DMS153 treated with DMSO at 0.1 percent for 48 hours (cell line): ENCODE measurements around the gene ATP2B2.

Experiments
- DNase-seq: peaks from one replicate; lab custom pipeline; 2025; ENCODE audit not compliant: unreplicated experiment; lab: John Stamatoyannopoulos, UW

Gene ATP2B2

DNA sequence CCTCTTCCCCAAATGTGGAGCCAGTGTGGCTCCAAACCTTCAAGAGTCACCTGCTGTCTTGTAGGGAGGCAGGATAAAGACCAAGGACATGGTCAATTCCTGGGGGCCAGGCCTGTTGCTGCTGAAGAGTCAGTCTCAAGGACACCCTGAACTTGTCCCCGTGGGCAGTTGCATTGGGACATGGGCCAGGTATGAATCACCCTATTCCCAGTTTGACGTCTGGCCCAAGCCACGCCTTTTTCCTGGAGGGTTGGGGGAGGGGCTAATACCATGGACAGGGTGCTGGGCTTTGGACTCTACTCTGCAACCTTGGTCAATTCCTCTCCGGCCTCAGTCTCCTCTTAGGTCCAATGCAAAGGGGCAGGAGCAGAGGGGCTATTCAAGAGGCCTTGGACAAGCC lies 10.4 kb downstream of the ATP2B2 start:
- DNase-seq = no peak

DNA sequence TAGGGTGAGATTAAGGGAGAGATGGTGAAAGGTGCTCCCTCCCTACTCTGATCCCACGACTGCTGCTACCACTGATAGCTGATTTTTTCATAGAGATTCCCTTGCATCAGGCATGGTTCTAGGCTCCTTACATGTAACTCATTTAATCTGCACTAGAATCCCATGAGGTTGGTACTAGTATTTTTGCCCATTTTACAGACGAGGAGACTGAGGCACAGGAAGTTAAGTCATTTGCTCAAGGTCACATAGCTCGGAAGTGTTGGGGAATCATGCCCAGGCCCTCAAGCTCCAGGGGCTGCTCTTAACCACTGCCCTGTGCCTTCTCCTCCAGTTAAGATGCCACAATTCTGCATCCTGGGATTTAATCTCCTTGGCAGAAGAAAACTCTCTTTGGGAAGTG lies 11.2 kb downstream of the ATP2B2 start:
- DNase-seq = no peak

DNA sequence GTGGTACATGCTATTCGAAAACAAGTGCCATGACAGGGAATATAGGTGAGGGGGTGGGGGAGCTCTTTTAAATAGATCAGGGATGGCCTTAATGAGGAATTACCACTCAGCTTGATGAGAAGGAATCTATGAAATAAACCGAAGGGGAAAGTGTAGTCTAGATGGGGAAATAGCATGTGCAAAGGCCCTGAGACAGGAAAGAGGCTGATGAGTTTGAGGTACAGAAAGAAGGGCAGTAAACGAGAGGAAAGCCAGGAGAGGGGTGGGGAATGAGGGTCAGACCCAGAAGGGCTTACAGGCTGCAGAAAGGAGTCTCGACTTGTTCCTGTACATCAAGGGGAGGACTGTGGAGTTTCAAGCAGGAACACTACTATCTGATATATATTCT lies 12.2 kb downstream of the ATP2B2 start:
- no peak for DNase-seq

DNA sequence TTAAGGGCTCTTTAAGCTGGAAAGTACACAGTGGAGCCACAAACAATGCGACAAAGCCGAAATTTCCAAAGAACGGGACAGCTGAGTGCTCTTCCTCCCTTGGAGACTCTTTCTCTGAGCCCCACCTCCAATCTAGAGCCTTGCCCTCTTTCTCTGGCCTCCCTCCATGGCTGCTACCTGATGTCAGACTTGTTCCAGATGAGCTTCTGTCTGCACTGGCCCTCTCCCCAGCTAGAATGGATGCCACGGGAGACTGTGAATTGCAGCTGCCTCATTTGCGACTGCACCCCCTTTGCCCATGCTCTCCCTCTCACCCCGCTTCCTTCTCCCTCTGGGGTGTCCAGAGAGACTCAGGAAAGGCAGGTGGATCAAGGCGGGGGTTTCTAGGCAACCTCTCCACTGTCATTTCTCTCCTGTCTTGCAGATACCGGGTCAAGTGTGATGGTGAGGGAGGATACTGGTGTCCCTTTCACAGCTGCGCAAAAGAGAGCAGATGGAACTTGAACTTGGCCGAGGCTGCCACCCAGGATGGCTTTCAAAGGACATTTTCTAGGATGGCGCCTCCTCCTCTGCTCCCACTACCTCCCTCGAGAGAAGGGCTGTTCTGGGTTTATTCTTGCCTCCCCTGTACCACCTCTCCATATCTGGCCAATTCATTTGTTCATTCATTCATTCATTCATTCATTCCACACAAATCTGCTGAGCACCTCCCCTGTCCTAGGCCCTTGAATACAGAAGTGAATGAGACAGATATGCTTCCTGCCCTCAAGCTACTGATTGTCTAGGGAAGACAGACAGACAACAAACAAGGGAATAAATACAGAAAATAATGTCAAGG lies 12.8 kb downstream of the ATP2B2 start:
- DNase-seq = no peak

DNA sequence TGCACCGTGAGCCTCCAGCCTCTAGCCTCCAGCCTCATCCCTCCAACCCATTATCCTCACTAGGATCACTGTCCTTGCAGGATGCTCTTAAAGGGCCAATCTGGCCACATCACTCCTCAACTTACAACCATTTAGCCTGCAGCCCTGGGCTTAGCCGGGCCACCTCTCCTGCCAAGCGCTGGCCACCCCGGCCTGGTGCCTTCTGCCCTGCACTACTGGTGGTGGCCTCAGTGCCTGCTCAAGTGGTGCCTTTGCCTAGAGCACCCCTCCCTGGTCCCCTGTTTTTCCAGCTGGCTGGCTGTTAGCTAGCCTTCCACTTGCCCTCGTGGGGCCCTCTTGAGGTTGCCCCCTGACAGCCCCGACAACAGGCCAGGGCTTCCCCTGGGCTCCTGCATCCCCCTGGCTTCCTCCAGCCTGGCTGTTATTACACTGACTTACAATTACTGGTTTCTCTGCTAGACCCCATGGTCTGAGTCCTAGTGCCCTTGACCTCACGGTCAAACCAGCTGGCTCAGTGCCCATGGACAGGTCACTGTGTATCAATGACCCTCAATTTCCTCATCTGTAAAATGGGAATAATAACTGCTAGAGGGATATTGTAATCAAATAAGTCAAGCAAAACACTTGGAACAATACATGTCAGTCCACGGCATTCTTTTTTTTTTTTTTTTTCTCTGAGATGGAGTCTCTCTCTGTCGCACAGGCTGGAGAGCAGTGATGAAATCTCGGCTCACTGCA lies 15.5 kb downstream of the ATP2B2 start:
- no peak for DNase-seq

DNA sequence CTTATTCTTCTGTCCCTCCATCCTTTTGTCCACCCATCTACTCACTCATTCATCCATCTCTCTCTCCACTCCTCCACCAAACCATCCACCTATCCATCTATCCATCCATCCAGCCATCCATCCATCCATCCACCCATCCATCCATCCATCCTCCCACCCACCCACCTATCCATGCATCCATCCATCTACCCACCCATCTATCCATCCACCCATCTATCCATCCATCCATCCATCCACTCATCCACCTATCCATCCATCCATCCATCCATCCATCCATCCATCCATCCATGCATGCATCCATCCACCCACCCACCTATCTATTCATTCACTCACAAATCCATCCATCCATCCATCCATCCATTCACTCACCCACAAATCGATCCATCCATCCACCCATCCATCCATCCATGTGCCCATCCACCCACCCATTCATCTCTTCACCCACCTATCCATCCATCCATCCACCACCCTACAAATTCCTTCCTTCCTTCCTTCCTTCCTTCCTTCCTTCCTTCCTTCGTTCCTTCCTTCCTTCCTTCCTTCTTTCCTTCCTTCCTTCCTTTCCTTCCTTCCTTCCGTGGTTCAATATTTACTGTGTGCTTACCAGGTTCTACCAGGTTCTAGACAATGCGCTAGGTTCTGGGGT lies 17.3 kb downstream of the ATP2B2 start:
- DNase-seq = no peak

DNA sequence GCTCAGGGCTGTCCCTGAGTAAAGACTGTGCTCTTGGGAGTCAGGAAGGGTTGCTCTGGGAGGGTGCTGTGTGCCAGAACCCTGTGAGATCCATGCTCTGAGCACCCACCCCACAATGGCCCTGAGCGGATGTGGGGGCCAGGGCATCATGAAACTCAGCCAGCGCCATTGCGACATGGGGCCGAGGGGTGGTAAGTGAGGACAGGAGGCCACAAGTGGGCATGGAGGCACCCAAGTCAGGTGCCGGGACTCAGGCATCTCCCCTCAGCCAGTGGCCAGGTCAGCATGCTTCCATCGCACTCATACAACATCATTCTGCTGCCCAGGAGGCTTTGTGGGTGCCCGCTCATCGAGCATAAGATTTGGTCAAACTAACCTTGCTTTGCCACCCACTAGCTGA lies 19.6 kb downstream of the ATP2B2 start:
- DNase-seq = no peak

DNA sequence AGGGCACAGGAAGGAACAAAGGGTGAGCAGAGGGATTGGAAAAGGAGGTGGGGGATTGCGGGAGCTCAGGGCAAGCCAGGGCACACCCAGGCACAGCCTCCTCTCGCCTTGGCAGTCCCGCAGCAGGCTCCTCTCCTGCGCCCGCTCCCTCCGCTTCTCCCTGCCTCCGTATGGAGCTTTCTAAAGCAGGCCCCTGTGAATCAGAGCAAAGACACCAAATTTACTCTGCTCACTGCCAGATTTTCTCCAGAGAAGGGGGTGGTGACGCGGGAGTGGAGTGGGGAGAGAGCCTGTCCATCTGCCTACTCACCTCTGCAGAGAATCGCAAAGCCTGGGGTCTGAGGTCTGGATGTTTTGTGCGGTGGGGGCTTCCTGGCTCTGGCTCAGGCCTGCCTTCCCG lies 20.0 kb downstream of the ATP2B2 start:
- DNase-seq = no peak

DNA sequence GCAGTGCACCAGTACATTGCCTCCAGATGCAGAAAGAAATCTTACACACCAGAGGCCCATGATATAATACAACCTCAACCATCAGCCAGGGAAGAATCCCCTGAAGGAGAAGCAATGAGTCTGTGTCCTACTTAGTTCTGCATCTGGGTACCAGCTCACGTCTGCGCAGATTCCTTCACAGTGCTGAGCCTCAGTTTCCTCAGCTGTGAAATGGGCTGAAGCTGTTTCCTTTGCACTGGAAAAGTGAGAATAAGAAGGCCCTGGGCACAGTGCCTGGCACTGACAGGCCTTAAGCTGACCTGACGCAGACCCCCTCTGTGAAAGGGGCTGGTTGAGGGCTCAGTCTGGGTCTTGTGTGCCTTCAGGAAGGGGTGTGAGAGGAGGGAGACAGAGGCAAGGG lies 20.7 kb downstream of the ATP2B2 start:
- DNase-seq = no peak

DNA sequence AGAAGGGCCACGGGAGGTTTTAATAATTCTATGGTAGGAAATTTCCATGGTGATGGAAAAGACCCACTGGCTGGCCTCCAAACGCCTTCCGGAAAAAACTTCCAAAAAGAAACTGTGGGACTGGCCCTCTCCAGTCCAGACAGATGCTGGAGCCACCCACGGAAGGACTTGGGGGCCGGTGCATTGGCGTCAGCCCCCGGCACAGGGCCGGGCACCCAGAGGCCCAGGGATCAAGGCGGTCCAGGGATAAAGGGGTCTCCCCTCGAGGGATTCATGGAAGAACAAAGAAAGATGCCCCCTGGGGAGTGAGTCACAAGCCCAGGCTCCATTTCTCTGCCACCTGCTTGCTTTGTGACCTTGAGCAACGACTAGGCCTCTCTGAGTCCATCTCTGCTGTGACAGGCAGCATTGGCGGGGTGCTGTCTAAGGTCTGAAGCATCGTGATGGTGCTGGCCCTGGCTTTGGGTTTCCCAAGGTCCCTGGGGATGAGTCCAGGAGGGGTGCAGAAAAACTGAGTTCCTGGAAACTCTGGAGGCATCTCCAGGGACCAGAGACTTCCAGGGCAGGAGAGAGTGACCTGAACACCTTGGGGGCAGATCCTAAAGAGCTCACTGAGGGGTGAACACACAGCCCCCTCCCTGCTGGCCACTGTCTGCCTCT lies 21.6 kb downstream of the ATP2B2 start:
- no peak for DNase-seq

DNA sequence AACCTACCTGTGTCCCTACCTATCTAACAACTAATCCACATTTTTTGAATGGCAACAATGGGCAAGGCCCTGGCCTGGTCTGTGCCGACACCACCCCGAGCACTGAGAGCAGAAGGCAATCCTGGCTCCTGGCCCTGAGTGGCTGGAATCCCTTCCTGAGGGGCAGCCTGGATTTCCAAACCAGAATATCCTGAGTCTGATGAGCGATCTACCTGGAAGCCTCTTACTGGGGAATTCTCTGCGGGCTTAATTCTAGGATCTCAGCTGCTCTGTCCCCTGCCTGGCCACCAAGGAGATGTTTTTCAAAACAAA lies 22.1 kb downstream of the ATP2B2 start:
- DNase-seq = no peak

DNA sequence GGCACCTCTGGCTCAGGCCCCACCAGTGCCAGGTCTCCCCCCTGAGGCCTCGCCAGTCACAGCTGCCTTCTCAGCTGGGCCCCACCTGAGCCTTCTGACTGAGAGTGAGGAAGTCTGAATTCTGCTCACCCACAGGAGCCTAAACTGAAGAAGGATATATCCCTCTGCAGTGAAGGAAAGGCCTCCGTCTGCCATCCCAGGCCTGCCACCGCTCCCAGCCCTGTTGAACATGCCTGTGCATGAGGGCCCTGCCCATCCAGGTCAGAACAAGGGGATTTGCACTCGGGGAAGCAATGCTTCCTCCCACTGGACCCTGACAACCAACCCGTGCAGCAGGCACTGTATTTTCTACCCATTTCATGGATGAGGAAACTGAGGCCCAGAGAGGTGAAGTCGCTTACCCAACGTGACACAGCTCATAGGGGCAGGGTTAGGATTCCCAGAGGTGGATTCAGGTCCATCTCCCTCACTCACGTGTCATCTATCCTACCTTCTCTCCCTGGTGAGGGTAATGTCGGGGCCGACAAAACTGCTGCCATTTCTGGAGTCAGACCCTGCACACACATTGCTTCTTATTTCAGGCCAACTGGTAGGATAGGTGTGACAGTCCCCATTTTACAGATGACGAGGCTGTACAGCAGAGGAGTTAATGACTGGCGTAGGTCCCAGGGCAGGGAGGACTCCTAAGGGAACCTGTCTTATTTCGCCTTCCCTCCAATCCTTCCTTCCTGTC lies 22.6 kb downstream of the ATP2B2 start:
- DNase-seq = no peak

DNA sequence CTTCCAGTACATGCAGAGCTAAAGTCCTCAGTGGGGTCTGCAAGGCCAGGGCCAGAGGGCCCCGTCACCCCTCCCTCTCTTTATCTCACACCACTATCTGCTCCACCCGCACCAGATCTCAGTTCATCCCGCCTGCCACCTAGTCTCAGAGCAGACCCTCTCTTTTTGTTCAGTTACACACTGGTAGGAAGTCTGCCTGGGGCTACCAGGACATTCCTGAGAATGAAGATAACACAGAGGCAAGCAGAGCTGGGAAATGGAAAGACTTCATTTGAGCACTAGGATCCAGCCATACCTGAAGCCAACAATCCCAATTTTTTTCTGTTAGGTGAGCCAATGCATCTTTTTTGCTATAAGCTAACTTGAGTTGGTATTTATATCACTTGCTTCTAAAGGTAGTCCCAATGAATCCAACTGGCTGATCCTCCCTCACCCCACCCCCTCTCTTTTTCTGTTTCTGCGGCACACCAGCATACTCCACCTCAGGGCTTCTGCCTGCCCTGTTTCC lies 24.5 kb downstream of the ATP2B2 start:
- no peak for DNase-seq

DNA sequence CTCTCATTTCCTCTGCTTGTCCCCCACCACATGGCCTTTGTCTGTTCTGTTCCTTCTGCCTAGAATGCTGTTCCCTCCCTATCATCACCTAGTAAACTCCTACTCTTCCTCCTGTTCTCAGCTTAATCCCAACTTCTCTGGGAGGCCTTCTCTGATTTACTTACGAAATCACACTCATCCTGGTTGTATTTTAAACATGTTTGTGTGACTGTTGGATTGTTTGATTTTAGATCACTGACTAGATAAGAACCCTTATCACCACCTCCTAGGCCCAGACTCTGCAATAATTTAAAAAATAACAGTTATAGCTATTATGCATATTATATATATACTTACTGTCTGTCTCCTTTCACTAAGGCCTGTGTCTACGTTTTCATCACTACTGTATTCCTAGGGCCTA lies 26.1 kb downstream of the ATP2B2 start:
- DNase-seq = no peak

DNA sequence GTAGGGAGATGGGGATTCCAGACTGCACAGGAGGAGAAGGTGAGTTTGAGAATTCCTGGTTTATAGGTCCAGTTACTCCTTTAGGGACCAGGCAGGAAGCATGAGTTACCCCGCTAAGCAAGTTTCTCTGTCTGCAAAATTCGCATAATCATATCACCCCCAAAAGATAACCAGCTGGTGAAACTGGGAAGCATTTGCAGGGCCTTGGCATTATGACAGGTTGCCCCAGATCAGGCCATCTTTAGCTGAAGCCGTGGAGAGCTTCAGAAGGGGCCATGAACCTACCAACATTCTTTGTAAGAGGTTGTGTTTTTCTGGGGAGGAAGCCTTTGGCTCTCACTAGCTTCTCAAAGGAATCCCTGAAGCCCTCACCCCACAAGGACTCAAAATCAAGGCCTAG lies 29.4 kb downstream of the ATP2B2 start:
- DNase-seq = no peak

DNA sequence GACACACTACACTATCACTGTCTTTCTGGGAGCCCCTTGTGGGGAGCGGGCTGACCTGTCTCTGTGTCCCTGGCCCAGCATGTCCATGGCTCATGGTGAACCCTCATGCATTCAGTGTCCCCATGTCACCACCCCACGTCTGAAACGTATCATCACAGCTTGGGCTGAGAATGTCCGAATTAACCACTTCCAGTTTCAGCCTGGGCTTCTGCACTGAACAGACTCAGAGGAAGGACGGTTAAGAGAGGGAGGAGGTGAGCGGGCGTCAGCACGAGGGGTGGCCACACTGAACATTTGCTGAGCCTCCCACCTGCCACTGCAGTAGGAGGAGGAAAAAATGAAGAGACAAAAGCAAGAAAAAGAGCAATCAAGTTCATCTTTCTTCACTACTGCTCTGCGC lies 30.5 kb downstream of the ATP2B2 start:
- no peak for DNase-seq

DNA sequence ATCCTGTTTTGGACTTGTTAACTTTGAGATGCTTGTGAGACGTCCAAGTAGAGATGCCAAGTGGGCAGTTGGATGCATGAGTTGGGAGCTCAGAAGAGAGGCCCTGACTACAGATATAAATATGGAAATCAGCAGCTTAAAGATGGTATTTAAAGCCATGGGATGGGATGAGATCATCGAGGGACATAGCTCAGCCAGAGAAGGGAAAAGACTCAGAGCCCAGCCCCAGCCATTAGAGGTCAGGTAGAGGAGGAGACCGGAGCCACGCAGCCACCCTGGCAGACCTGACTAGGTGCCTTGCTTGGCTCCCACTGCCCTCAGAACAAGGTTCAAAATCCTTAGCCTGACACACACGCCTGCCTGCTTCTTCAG lies 31.1 kb downstream of the ATP2B2 start:
- no peak for DNase-seq

DNA sequence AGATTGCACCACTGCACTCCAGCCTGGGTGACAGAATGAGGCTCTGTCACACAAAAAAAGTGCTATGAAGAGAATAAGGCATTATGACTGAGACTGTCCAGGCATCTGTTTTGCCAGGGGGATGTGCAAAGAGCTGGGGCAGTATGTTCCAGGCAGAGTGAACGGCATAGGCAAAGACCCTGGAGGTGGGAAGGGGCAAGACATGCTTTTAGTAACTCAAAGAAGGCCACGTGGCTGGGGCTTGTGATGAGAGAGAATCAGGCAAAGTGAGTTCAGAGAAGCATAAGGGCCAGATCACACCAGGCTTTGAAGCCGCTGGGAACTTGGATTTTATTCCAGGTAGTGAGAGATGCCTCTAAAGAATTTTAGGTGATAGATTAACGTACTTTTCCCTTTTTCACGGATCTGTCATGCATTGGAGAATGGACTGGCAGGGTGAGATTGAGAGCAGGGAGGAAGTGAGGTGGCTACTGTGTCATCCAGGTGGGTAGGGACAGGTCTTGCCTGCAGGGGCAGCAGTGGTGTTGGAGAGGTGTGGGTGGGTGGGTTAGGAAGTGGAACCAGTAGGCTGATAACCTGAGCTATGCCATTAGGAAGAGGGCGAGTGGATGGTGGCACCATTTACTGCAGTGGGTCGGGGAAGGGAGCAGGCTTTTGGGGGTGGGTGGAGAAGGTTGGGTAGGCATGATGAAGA lies 31.7 kb downstream of the ATP2B2 start:
- DNase-seq = no peak

DNA sequence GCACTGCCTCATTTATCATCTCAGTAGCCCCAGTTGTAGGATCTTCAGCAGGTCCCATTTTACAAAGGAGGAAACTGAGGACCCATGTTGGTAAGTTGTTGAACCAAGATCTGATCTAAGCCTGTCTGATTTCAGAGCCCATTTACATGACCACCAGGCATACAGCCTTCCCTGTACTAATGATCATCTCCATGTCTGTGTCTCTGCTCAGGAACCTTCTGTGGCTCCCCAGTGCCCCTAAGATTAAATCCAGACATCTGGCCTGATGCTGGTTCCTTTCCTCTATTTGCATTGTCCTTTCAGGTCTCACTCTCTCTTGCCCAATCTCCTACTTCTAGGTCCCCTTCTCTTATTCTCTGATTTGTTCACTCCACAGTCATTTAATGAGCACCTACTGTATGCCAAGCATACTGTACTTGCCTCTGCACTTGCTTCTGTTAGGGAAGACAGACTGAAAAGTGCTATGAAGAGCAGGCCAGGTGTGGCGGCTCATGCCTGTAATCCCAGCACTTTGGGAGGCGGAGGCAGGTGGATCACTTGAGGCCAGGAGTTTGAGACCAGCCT lies 32.4 kb downstream of the ATP2B2 start:
- no peak for DNase-seq

DNA sequence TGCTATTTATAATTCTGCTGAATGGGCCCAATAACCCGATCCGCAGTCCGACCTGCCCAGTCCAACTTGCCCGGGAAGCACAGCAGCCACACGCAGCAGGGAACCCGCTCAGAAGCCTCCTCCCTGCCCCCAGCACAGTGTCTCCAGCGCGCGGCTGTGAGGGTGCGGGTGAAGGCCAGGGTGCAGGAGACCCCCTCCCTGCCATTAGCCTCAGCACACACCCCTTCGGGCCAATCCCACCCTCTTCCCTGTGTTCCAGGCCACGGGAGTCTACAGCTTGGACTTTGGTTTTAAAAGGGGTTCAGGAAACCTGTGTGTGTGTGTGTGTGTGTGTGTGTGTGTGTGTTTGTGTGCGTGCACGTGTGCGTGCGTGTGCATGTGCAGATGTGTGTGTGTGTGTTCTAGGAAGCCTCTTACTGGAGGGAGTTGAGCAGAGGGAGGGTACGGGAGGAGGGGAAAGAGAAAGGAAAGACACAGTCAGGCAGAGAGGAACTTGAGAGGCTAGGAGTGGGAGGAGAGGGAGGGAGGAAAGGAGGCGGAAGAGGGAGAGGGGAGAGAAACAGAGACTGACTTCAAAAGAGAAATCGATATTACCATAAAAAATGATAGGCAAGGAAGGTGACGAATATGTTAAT lies 34.2 kb downstream of the ATP2B2 start:
- no peak for DNase-seq
